ENCODE measurements around the gene URI1.
"Not testable (repeated sequence)": the region's sequence is repeated elsewhere in the genome, so short reads cannot be mapped to it uniquely, and the experiment has no call there.

Gene URI1

DNA sequence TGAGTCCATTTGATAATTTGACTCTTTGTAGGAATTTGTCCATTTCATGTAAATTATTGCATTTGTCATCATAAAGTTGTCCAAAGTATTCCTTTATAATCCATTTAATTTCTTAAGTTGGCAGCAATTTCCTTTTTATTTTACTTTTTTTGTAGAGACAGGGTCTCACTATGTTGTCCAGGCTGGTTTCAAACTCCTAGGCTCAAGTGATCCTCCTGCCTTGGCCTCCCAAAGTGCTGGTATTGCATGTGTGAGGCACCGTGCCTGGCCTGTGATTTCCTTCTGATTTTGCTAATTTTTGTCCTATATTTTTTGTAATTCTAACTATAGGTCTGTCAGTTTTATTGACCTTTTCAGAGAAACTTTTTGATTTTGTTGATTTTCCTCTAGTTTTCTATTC lies 84.9 kb downstream of the URI1 start:
- DNase-seq (ENCODE audit: low read depth), result no peak

DNA sequence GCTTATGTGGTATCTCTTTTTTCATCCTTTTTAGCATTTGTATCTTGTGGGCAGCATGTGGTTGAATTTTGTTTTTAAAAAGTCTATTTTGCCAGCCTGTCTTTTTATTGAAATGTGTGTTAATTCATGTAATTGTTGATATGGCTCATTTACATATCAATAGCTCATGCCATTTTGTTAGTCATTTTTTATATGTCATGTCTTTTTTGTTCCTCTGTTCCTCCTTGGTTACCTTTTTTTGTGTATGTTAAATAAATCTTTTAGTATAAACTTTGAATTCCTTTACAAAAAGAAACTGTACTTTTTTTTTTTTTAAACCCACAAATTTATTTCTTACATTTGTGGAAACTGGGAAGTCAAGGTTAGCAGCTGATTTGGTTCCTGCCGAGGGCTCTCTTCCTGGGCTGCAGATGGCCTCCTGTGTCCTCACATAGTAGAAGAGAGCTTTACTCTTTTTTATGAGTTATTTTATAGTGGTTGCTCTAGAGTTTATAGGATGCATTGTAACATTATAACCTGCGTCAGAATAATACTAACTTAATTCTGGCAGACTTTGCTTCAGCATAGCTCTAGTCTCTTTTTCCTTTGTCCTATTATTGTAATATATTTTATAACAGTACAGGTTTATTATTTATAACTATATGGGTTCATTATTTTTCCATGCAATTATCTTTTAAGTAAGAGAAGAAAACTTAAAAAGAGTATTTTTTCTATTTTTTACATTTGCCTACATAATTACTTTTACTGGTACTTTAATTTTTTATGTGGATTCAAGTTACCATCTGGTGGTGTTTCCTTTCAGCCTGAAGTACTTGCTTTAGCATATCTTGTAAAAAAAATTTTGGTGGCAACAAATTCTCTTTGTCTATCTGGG lies 86.3 kb downstream of the URI1 start:
- DNase-seq (ENCODE audit: low read depth), result no peak

DNA sequence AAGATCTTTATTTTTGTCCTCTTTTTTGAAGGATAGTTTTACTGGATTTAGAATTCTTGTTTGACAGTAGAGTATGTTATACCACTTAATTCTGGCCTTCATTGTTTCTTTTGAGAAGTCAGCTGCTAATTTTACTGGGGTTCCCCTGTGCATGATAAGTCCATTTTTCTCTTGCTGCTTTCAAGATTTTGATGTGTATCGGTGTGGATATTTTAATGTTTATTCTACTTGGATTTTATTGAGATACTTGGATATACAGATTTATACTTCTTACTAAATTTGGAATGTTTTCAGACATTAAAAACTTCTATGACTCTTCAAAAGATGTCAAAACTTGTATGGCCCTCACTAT lies 86.9 kb downstream of the URI1 start:
- no peak for DNase-seq (ENCODE audit: low read depth)

DNA sequence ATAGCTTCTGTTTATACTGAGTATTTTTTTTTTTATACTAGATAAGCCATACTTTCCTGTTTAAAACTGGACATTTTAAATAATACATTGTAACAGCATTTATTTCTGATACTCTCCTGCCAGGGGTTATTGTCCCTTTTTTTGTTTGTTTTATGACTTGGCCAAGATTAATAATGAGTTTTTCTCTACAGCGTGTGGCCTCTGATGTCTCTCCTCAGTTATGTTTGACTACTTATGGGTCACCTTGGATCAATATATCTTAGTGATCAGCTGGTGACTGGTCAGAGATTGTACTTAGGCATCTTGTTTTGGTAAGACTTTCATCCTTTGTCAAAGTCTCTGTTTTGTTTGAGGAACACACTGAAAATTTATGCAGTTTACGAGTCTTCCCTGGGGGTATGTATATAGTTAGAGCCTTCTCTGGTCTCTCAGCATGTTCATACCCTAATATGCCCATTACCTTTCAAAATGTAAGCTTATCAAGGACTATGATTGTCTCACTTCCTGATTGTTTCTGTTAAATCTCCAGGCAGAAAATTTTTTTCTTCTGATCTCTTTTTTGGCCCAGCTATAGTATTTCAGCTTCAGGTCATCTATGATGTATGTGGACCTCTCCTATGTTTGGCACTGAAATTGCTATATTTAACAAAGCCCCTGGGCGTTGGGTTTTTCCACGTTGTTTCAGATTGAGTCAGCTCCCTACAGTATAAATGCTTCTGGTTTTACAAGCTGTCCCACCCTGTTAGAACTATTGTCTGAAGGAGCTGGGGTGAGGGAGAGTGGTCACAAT lies 87.9 kb downstream of the URI1 start:
- DNase-seq (ENCODE audit: low read depth), result no peak

DNA sequence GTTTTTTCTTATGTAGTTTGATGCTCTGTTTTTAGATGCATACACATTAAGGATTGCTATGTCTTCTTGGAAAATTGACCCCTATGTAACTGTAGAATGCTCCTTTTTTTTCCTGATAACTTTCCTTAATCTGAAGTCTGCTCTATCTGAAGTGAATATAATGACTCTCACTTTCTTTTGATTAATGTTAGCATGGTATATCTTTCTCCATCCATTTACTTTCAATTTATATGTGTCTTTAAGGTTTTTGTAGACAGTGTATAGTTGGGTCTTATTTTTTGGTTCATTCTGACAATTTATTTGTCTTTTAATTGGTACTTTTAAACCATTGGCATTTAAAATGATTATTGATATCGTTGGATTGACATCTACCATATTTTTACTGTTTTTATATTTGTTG lies 92.3 kb downstream of the URI1 start:
- no peak for DNase-seq (ENCODE audit: low read depth)

DNA sequence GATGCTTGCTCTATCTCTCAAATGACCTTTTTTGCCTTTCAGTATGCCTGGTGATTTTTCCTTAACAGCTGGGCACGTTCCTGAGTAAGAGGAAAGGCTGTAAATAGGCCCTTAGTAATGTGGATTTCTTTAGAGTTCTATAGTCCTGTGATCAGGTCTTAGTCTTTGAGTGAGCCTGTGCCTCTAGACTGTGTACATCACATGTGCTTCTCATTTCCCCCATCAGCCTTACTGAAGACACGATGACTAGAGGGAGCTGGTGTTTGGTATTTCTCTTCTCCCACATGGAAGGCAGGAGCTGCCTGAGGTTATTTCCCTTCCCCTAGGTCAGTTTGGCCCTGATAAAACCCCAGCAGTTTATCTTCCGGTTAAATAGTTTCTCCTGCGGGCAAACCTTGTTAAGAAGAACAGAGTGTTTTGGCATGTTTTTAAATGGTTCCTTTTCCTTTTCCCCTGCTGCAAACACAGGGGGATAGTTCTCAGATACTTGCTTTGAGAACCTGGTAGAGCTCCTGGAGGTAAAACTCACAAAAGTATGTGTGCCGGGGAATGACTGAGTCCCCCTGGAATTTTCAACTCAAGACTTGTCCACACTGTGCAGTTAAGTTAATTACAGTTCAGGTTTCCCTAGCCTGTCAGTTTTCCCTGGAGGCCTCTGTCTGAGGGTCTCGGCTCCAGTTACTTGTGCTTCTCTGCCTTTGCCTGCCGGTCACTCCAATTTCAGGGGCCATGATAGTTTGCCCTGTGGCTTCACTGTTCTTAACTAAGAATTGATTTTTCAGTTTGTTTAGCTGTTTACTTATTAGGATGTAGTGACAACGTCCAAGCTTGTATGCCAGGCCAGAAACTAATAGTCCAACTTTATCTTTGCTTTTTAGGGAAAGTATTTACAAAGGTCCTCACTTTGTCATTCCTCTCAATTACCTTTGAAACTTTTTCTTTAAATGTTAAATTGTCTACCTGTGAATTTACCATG lies 94.4 kb downstream of the URI1 start:
- DNase-seq (ENCODE audit: low read depth), result no peak

DNA sequence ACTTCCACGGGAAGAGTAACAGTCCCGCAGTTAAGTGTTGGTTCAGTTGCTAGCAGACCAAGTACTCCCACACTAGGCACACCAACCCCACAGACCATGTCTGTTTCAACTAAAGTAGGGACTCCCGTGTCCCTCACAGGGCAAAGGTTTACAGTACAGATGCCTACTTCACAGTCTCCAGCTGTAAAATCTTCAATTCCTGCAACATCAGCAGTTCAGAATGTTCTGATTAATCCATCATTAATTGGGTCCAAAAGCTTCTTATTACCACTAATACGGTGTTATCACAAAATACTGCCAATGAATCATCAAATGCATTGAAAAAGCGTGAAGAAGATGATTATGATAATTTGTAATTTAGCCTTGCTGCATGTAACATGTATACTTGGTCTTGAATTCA lies 95.8 kb downstream of the URI1 start:
- DNase-seq (ENCODE audit: low read depth), result no peak

DNA sequence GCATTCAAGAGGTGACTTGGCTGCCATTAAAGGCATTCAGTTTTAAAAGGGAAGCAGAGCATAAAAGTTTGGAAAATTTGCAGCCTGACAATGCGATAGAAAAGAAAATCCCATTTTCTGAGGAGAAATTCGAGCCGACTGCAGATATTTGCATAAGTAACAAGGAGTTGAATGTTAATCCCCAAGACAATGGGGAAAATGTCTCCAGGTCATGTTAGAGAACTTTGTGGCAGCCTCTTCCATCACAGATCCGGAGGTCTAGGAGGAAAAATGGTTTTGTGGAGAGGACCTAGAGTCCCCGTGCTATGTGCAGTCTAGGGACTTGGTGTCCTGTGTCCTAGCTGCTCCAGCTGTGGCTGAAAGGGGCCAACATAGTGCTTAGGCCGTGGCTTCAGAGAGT lies 99.9 kb downstream of the URI1 start:
- not testable (repeated sequence) for DNase-seq (ENCODE audit: low read depth)

DNA sequence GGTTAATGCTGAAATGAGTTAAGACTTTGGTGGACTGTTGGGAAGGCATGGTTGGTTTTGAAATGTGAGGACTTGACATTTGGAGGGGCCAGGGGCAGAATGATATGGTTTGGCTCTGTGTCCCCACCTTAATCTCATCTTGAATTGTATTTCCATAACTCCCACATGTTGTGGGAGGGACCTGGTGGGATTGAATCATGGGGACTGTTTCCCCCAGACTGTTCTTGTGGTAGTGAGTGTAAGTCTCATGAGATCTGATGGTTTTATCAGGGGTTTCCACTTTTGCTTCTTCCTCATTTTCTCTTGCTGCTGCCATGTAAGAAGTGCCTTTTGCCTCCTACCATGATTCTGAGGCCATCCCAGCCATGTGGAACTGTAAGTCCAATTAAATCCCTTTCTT lies 101.0 kb downstream of the URI1 start:
- DNase-seq (ENCODE audit: low read depth), result not testable (repeated sequence)

DNA sequence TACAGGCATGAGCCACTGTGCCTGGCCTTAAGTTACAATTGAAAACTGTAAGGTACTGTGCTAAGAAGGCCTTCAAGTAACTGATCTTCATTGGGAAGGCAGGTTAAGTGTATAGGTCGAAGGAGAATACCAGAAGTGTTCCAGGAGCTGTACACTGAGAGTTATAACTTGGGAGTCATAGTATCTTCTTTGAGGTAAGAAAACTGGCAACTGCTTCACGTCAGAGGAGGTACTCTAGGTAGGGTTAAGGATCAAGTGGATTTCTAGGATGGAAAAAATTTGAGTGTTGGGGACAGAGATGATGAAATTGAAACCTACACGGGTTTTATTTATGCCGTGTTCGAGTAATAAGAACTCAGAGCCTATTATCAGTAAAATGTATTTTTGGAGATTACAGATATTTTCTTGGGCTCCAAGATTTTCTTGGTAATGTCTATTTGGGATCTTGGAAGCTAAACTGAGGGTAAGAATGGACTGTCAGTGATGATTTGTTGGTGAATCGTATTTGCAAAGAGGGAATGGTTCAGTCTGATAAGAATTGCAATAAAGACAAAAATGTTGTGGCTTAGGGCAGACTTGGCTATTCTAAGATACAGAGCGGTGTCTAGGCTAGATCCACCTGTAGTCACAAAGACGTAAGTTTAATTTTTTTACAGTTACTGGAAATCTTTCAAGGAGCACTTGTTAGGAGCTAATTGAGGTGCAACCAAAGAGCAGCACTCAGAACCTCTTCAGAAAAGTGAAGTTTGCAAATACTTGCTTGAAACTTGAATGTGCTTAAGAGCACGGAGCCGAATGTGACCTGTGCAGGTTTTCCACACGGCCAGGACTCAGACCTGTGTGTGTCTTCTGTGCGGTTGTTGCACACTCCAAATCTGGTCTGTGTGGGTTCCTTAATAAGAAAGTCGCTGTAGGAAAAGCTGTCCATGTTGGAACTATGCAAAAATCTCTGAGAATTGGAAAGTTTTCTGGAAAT lies 102.5 kb downstream of the URI1 start:
- DNase-seq (ENCODE audit: low read depth), result no peak

DNA sequence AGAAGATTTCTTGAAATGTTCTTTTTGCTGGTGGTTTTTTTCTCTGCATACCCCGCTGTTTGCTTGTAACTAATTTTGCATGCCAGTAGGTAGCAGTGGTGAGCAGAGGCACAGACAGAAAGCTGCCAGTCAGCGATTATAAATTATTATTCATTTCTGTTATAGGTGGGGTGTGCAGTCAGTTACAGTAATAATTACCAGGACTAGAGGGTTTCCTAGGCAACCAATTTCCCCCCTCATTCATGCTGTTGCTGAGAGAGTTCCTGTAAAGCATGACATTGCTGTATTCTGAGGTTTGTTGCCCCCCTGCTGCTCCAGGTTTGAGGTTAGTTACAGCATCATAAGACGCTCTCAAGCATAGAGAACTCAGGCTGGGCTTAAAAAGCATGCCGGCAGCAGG lies 104.5 kb downstream of the URI1 start:
- DNase-seq (ENCODE audit: low read depth), result no peak

DNA sequence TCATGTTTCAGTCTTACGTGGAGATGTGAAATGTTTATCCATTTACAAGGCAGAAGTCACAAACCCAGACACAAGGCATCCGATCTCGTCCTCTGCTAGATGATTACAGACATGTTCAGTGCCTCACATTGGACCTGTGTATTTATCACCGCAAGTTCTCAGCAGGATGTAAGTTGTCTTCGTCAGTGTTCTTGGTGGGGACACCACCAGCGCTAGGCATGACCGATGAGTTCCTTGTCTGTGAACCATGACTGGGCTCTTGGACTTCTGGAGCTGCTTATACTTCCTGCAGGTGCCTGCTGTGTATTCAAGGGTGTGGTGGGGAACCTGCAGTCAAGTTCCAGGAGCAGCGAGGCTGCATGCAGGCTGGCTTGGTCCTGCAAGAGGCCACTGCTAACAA lies 105.4 kb downstream of the URI1 start:
- no peak for DNase-seq (ENCODE audit: low read depth)

DNA sequence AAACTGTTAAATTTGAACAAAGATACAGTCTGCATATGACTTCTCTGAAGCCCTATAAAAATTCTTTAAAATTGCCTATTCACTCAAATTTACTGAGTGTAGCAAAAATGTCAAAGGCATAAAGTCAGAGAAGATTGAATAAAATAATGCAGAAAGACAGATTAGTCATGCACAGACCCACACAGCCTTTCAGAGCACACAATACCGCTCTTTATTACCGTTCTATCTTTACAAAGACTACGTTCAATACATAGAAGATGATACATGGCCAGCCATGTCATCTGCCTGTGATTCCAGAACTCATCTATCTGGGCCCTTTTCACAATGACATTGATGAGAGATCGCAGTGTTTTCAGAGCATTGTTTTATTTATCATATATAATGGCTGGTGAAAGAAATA lies 107.2 kb downstream of the URI1 start:
- no peak for DNase-seq (ENCODE audit: low read depth)

DNA sequence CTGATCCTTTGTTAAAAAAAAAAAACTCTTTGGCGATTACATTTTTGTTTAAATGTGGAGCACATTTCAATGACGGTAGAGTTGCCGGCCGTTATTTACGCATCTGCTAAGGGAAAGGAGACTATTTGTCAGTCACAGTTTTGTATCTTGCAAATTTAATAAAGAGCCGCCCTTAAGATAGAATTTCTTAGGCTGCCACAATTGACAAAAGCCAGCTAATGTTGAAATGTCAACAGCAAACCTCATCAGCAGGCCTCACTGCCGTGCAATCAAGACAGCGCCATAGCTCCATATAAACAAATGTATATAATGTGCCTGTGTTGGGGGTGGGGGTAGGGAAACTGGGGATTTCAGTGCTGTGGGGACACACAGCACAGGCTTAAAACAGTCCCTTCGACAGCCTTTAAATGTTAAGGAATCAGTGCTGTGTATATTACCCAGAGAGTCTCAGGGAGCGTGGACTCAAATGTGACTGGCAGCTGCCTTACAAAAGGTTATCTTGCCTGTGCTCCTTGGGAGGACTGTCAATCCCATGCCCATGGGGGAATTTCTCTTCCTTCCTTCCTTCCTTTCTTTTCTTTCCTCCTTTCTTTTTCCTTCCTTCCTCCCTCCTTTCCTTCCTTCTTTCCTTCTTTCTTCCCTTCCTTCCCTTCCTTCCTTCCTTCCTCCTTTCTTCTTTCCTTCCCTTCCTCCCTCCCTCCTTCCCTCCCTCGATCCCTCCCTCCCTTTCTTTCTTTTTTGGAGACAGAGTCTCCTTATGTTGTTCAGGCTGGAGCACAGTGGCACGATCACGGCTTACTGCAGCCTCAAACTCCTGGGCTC lies 108.0 kb downstream of the URI1 start:
- DNase-seq (ENCODE audit: low read depth), result no peak

DNA sequence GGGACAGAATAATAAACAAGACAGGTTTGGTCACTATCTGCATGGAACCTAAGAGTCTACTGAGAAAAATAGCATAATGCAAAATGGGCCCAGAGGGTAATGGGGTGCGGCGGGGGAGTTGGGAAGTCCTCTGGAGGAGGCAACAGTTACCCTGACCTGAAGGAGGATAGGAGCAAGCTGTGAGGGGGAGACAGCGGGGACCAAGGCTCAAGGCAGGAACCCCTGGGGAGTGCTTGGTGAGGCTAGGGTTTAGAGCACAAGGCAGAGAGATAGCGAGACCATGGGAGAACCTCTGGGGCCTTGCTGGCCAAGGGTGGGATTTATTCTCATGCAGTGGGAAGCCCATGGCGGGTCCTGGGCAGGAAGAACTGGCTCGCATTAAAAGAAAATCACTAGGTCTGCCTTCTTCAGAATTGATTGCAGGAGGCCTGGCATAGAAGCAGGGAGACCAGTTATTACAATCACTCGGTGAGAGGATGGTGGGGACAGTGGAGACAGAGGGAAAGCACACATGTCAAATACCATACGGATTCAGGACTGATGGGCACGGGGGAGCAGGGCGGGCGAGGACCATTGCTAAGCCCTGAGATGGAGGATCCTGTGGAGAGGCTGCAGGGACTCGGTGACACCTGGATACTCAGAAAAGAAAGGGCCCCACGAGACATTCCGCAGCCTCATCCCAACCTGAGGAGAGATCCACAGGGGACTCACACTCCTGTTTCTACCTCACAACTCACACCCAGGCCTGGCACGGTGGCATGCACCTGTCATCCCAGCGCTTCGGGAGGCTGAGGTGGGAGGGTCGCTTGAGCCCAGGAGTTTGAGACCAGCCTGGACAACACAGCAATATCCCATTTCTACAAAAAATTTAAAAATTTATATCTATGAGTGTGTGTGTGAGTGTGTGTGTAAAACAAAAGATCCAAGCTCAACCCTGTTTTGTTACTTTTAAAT lies 110.4 kb downstream of the URI1 start:
- no peak for DNase-seq (ENCODE audit: low read depth)

DNA sequence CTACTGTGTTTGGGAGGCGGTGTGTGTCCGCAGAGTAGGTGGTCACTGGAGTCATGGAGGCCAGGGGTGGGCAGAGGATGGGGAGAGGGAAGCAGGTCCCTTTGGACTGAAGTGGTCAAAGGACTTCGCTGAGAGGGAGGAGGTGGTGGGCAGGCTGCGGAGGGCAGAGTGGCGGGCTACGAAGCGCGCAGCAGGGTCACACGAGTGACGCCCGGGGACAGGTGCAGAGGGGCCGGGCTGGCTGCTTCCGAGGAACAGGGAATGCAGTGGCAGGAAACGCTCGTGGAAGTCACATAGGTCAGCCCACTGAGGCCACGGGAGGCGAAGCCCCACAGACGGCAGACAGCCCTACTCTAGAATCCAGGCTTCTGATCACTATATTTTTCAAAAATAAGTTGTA lies 111.5 kb downstream of the URI1 start:
- no peak for DNase-seq (ENCODE audit: low read depth)

DNA sequence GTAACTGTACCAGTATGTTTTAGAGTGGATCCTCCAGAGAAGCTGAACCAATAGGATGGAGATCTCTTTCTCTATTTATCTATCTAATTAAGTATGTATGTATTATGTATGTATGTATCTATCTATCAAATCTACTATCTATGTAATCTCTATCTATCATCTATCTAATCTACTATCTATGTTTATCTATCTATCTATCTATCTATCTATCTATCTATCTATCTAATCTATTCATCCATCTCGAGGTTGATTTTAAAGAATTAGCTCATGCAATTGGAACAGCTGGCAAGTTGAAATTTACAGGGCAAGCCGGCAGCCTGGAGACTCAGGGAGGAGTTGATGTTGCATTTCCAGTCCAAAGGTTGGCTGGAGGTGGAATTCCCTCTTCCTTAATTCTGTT lies 112.2 kb downstream of the URI1 start:
- DNase-seq (ENCODE audit: low read depth), result no peak

DNA sequence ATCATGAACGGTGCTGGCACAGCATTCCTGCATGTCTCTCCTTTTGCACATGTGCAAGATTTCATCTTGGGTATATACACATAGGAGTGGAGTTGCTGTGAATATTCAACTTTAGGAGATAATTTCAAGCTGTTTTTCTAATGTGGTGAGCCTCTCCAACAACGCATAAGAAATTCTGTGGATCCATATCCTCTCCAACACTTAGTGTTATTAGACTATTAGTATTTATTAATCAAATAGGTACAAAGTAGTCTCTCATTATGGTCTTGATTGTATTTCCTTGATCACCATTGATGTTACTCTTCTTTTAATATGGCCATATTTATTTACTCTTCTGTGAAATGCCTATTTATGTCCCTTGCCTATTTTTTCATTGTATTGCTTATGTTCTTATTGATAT lies 114.5 kb downstream of the URI1 start:
- no peak for DNase-seq (ENCODE audit: low read depth)

All from activated T-helper 1 cell treated with Interleukin-2 at 50 U/mL for 16 hours (primary cell).